Mucosa of gallbladder (tissue), 1 donor: Measurements from ENCODE around the gene AOC1. TPM values are rescaled to one million over a fixed set of nuclear protein-coding genes. Genes with fewer than 3 reads are reported as not detected.

Experiments
- DNase-seq: peaks from one replicate; pipeline ENCODE4 v3.0.0-alpha.2; 2020; ENCODE audit warnings: low spot score
- total RNA-seq: library from RNA; stranded (reverse); gene quantifications from one replicate; pipeline ENCODE4 v1.2.1, GENCODE V29; 2021
- donor health status: DM: no; HTN: no; CAD: no.

Gene AOC1
- total RNA-seq, 1 donor from 2014 or later = 8.4 TPM

- DNase-seq = peak; percentile 6
Observed at GRCh38 chr7:150858236-150859197, 6.2 kb downstream of the AOC1 start.

GRCh38 chr7:150860291-150860977 is 8.1 kb downstream of the AOC1 start:
- DNase-seq = peak; percentile 7

GRCh38 chr7:150860978-150861295 is 8.6 kb downstream of the AOC1 start:
- DNase-seq = peak; percentile 8

GRCh38 chr7:150862356-150862755 is 10.0 kb downstream of the AOC1 start:
- DNase-seq = peak; percentile 4

- no peak for DNase-seq
Observed at GRCh38 chr7:150863946-150864345, 11.6 kb downstream of the AOC1 start.

GRCh38 chr7:150866932-150867564 is 14.7 kb downstream of the AOC1 start:
- no peak for DNase-seq

- no peak for DNase-seq
Observed at GRCh38 chr7:150867605-150868004, 15.3 kb downstream of the AOC1 start.

- DNase-seq = no peak
Observed at GRCh38 chr7:150869467-150869866, 17.1 kb downstream of the AOC1 start.

- no peak for DNase-seq
Observed at GRCh38 chr7:150871601-150872000, 19.3 kb downstream of the AOC1 start.

- no peak for DNase-seq
Observed at GRCh38 chr7:150874401-150875198, 22.3 kb downstream of the AOC1 start.

- DNase-seq = no peak
Observed at GRCh38 chr7:150875791-150876190, 23.5 kb downstream of the AOC1 start.

GRCh38 chr7:150876817-150877526 is 24.7 kb downstream of the AOC1 start:
- peak; percentile 82 for DNase-seq

GRCh38 chr7:150877536-150877935 is 25.2 kb downstream of the AOC1 start:
- no peak for DNase-seq

GRCh38 chr7:150879345-150879744 is 27.0 kb downstream of the AOC1 start:
- no peak for DNase-seq

- DNase-seq = no peak
Observed at GRCh38 chr7:150881189-150881588, 28.9 kb downstream of the AOC1 start.

- no peak for DNase-seq
Observed at GRCh38 chr7:150890853-150891584, 38.7 kb downstream of the AOC1 start.

- no peak for DNase-seq
Observed at GRCh38 chr7:150891740-150892139, 39.4 kb downstream of the AOC1 start.

- no peak for DNase-seq
Observed at GRCh38 chr7:150895809-150896208, 43.5 kb downstream of the AOC1 start.

GRCh38 chr7:150896562-150897209 is 44.4 kb downstream of the AOC1 start:
- no peak for DNase-seq
